ENCODE results near the gene CDKL4.
"Not testable (repeated sequence)": the region's sequence is repeated elsewhere in the genome, so short reads cannot be mapped to it uniquely, and the experiment has no call there.

DNA sequence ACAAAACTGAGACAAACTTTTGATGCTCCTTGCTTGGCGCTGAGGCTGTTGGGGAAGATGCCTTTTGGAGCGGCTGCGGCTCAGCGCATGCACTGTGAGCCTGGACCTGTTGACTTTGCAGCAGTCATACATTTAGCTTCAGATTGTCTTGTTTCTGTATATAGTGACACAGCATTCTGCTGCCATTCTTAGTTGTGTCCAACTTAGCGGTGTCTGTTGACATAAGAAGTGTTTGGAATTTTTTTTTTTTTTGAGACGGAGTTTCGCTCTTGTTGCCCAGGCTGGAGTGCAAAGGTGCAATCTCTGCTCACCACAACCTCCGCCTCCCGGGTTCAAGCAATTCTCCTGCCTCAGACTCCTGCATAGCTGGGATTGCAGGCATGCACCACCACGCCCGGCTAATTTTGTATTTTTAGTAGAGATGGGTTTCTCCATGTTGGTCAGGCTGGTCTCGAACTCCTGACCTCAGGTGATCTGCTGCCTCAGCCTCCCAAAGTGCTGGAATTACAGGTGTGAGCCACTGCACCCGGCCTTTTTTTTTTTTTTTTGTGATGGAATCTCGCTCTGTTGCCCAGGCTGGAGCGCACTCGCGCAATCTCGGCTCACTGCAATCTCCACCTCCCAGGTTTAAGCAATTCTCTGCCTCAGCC is 105.5 kb downstream of the CDKL4 start:
- TF ChIP-seq EZH2 (IDR thresholded peaks at IDR 0.05); POLR2AphosphoS5 (IDR thresholded peaks at IDR 0.05; ENCODE audit: borderline replicate concordance, low read depth, low read length); FOXP2 (optimal IDR thresholded peaks at IDR 0.05; ENCODE audit: control extremely low read depth, extremely low read length, insufficient read depth): not testable (repeated sequence)
